PC-3 (cell line): ENCODE measurements around the gene SLK.

Experiments used
- CTCF ChIP-seq: fragments of 300-600 bp; sonication (generic); conservative IDR thresholded peaks from 2 replicates; pipeline ENCODE4 v1.5.1; 2017; ENCODE audit warnings: antibody characterized with exemption, low read depth, mild to moderate bottlenecking, low read length
- EZH2 ChIP-seq: fragments of 300-600 bp; sonication (generic); IDR thresholded peaks from one replicate; pipeline ENCODE4 v1.6.1; 2017; ENCODE audit warnings: antibody characterized with exemption, mild to moderate bottlenecking, low read length; ENCODE audit not compliant: unreplicated experiment
- EZH2phosphoT487 ChIP-seq: fragments of 300-600 bp; sonication (generic); IDR thresholded peaks from 2 replicates; pipeline ENCODE4 v1.6.1; 2018; ENCODE audit warnings: mild to moderate bottlenecking, antibody characterized with exemption, low read length, borderline replicate concordance

GRCh38 chr10:104065748-104066147 lies 98.8 kb downstream of the SLK start:
- no peak for TF ChIP-seq CTCF
- no peak for TF ChIP-seq EZH2phosphoT487
- no peak for TF ChIP-seq EZH2
